GM12878 (cell line): Measurements from ENCODE around the gene NSMCE1. TPM values are rescaled to one million over a fixed set of nuclear protein-coding genes. Genes with fewer than 3 reads are reported as not detected.
A peak's percentile ranks its signal among the peaks of the same experiment; 100 is the strongest.

Experiments used
- ATAC-seq: fragments of 200-7000 bp; cut with Tn5 transposase; 3 replicates; pipeline ENCODE4 v1.9.1; 2020; ENCODE audit warnings: mild to moderate bottlenecking, moderate library complexity
- BruUV-seq: library from RNA; stranded (reverse); fragments of 400-500 nt; replicated peaks from 2 replicates; lab custom pipeline; 2021; lab: Mats Ljungman, UMichigan
- CTCF ChIA-PET: fragments of 300-600 bp; sonication (Branson Sonifier 250); formaldehyde crosslinking; extraction: SDS; loops from one replicate; lab custom pipeline; 2021; ENCODE audit warnings: inconsistent platforms; lab: Yijun Ruan, JAX
- POLR2A ChIA-PET: fragments of 350-600 bp; formaldehyde crosslinking; extraction: SDS; loops from one replicate; lab custom pipeline; 2021; ENCODE audit warnings: inconsistent platforms; lab: Charles Lee
- RAD21 ChIA-PET: fragments of 300-600 bp; sonication (Branson Sonifier 250); formaldehyde crosslinking; loops from one replicate; lab custom pipeline; 2023; ENCODE audit warnings: antibody characterized with exemption; ENCODE audit not compliant: unreplicated experiment; lab: Charles Lee
- SMC1A ChIA-PET: fragments of 300-600 bp; sonication (Branson Sonifier 250); formaldehyde crosslinking; loops from one replicate; lab custom pipeline; 2023; ENCODE audit not compliant: unreplicated experiment, uncharacterized antibody; lab: Charles Lee
- DNase-seq: peaks from one replicate; pipeline ENCODE4 v3.0.0-alpha.2; 2011; ENCODE audit warnings: low read depth, low spot score
- FAIRE-seq: peaks from 3 replicates; lab custom pipeline; 2011; peaks lifted over from hg19 to GRCh38; lab: Jason Lieb, UNC
- H2AFZ ChIP-seq: 2 replicates; pipeline ENCODE4 v1.6.0; 2011; ENCODE audit warnings: low read depth, low read length, control low read depth; ENCODE audit not compliant: control insufficient read depth
- H3K27ac ChIP-seq: 2 replicates; pipeline ENCODE4 v1.5.1; 2011; ENCODE audit warnings: control low read depth; ENCODE audit not compliant: control insufficient read depth, insufficient read depth
- H3K27me3 ChIP-seq, 2 experiments: replicated peaks in 1 of 2; 2 replicates each; pipeline versions ENCODE4 v1.6.0 to v1.6.1; 2011; ENCODE audit warnings: low read length in 1 of 2; ENCODE audit not compliant: control insufficient read depth in 2 of 2, insufficient read depth in 2 of 2
- H3K36me3 ChIP-seq, 2 experiments: 2 replicates each; pipeline ENCODE4 v1.5.1; 2011; ENCODE audit warnings: low read length in 1 of 2; ENCODE audit not compliant: control insufficient read depth in 2 of 2, insufficient read depth in 2 of 2
- H3K4me1 ChIP-seq: 2 replicates; pipeline ENCODE4 v1.6.1; 2011; ENCODE audit warnings: mild to moderate bottlenecking, low read length, moderate library complexity, mixed read lengths; ENCODE audit not compliant: control insufficient read depth, insufficient read depth
- H3K4me2 ChIP-seq: 2 replicates; pipeline ENCODE4 v1.6.0; 2011; ENCODE audit warnings: control low read depth; ENCODE audit not compliant: control insufficient read depth, insufficient read depth
- H3K4me3 ChIP-seq: fragments of 200-600 bp; sonication (generic); 2 replicates; pipeline ENCODE4 v1.5.1; 2016
- H3K79me2 ChIP-seq: 2 replicates; pipeline ENCODE4 v1.6.0; 2011; ENCODE audit warnings: low read length; ENCODE audit not compliant: control insufficient read depth, insufficient read depth
- H3K9ac ChIP-seq: 2 replicates; pipeline ENCODE4 v1.8.0; 2011; ENCODE audit warnings: low read length, control low read depth, mixed read lengths; ENCODE audit not compliant: control insufficient read depth, insufficient read depth
- H3K9me3 ChIP-seq: replicated peaks from 3 replicates; pipeline ENCODE4 v1.5.1; 2011; ENCODE audit warnings: mild to moderate bottlenecking, low read length; ENCODE audit not compliant: control insufficient read depth, insufficient read depth
- H4K20me1 ChIP-seq: 2 replicates; pipeline ENCODE4 v1.6.0; 2011; ENCODE audit not compliant: control insufficient read depth, insufficient read depth
- CUX1 ChIP-seq: IDR thresholded peaks from 2 replicates; pipeline ENCODE4 v1.6.1; 2012; ENCODE audit warnings: improper control_type of control experiment, low read depth, low read length; ENCODE audit not compliant: insufficient replicate concordance
- DPF2 ChIP-seq: fragments of 450-650 bp; IDR thresholded peaks from 2 replicates; pipeline ENCODE4 v1.6.1; 2017; ENCODE audit warnings: mild to moderate bottlenecking
- HDAC2 ChIP-seq: fragments of 200-600 bp; sonication (generic); IDR thresholded peaks from 2 replicates; pipeline ENCODE4 v1.6.1; 2017
- NKRF ChIP-seq: fragments of 450-650 bp; conservative IDR thresholded peaks from 2 replicates; pipeline ENCODE4 v1.6.1; 2017; ENCODE audit warnings: mild to moderate bottlenecking, moderate library complexity
- NR2F1 ChIP-seq: fragments of 450-650 bp; conservative IDR thresholded peaks from 2 replicates; pipeline ENCODE4 v1.6.1; 2017; ENCODE audit warnings: mild to moderate bottlenecking
- RBBP5 ChIP-seq: fragments of 200-600 bp; sonication (generic); conservative IDR thresholded peaks from 2 replicates; pipeline ENCODE4 v1.6.1; 2016
- SIN3A ChIP-seq: IDR thresholded peaks from 2 replicates; pipeline ENCODE4 v1.6.1; 2012; ENCODE audit warnings: low read depth, low read length, improper control_type of control experiment
- SKIL ChIP-seq: fragments of 450-650 bp; IDR thresholded peaks from 2 replicates; pipeline ENCODE4 v1.6.1; 2017; ENCODE audit warnings: mild to moderate bottlenecking, low read depth, inconsistent platforms; ENCODE audit not compliant: poor library complexity, severe bottlenecking
- SPI1 ChIP-seq: IDR thresholded peaks from 2 replicates; pipeline ENCODE4 v1.6.1; 2011; ENCODE audit warnings: low read depth, mild to moderate bottlenecking, low read length, moderate library complexity, borderline replicate concordance; ENCODE audit not compliant: insufficient read depth
- WGBS: methylation state at CpG from one replicate; pipeline ENCODE4 v1.1.6; 2016; ENCODE audit warnings: low lambda C conversion rate; ENCODE audit not compliant: insufficient replicate concordance, insufficient coverage; ENCODE audit errors: missing lambda C conversion rate; 5-methylcytosine and 5-hydroxymethylcytosine counted together
- in situ Hi-C: fragments of 300-500 bp; cut with MboI; formaldehyde crosslinking; loops from 9 replicates; pipeline ENCODE4 v1.14.3; 2018; ENCODE audit warnings: mixed read lengths
- intact Hi-C: fragments of 100-400 bp; cut with micrococcal nuclease; formaldehyde crosslinking; loops from one replicate; pipeline ENCODE4 v1.14.2; 2022; ENCODE audit not compliant: unreplicated experiment
- polyA plus RNA-seq, 11 experiments: library from polyadenylated mRNA; depleted of rRNA in 4 of 11; unstranded in 6 of 11; stranded (reverse) in 5 of 11; fragments of >200 nt; fragmentation: Nextera tagmentation in 4 of 11; fragmentation: Illumina TruSeq in 1 of 11; extraction: Ambion mirVana in 4 of 11; extraction: Trizol in 1 of 11; gene quantifications; 1 replicate in 1 of 11; 2 replicates in 10 of 11; pipeline versions ENCODE4 v1.2.1 to v1.2.3, GENCODE V29; 2011 to 2016; ENCODE audit warnings: inconsistent platforms in 2 of 11, missing spikeins in 2 of 11, low read depth in 1 of 11
- total RNA-seq, 4 experiments: library from RNA; depleted of rRNA in 3 of 4; stranded (reverse); fragments of >200 nt in 3 of 4; fragmentation: Illumina TruSeq in 1 of 4; extraction: Trizol in 1 of 4; gene quantifications; 2 replicates each; pipeline versions ENCODE4 v1.2.1 to v1.2.3, GENCODE V29; 2013 to 2021
- TF ChIP-seq, protein P1 (sequence below): fragments of 450-650 bp; IDR thresholded peaks from 2 replicates; pipeline ENCODE4 v1.6.1; 2018; ENCODE audit warnings: mild to moderate bottlenecking, low read depth, moderate library complexity; ENCODE audit not compliant: partially characterized antibody

Gene NSMCE1
- total and polyA plus RNA-seq, 10 of the 15 experiments (the other 5 are each of a cell fraction or from before 2014, with no cell fraction given), result 54.0 to 214 (median 71.4) TPM

DNA sequence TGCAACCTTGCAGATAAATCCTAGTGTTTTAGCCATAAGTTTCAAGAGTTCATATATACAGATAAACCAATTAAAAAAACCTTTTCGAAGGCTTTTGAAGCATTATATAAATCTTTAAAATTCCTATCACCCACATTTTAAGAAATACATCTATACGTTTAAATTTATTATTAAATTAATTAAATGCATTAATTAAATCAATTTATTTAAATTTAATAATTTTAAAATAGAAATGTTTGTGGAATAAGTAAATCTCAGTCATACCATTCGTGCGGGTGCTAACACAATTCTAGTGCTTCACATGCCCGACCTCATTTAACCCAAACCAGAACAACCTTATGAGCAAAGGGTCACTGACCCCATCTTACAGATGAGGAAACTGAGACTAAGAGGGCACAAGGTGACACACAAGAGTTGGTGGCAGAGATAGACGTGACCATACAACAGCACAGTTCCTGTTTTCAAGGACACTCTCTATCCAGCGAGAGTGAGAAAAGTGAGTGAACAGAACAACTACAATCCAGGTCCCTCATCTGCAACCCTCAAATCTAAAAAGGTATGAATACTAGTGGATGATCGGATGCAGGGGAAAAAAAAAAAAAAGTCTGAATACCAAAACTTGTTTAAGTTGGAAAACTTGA is 1.4 kb downstream of the NSMCE1 start:
- ChIA-PET CTCF (interaction anchor here (1.3 to 1.9 kb wide), 2 partner anchors 10 to 24 kb away, joined by 4 to 6 read pairs; no protein-coding TSS in a partner anchor), POLR2A (interaction anchor here (1.6 kb wide), 1 partner anchor 137 kb away, joined by 4 read pairs; no protein-coding TSS in a partner anchor), SMC1A (interaction anchor here (12.4 kb wide), 1 partner anchor 28 kb away, joined by 178 read pairs; no protein-coding TSS in a partner anchor), RAD21 (no interaction called here)
- H3K79me2 ChIP-seq, result peaks cover 7% of the 10 kb centered on the region
- intact Hi-C loops (loop anchor here (5.0 kb wide), 1 partner anchor 50 kb away; no protein-coding TSS in a partner anchor), in situ Hi-C loops (no loop called here)
- H3K4me2 ChIP-seq, result peak overlapping the region; percentile 74
- no peak overlapping the region for H3K9ac ChIP-seq
- 34% methylated on average over 8 of the region's 8 CpGs for WGBS
- peak overlapping the region; percentile 81; the same call in 1 of the 2 replicates for H3K4me3 ChIP-seq
- no peaks in the 10 kb centered on the region for H3K9me3 ChIP-seq
- no peaks in the 10 kb centered on the region for H4K20me1 ChIP-seq
- peak; percentile 61 for DNase-seq
- FAIRE-seq, result no peak
- no peaks in the 10 kb centered on the region for H3K27me3 ChIP-seq
- BruUV-seq, result no TSS peak
- peaks cover 0 to 3% of the 10 kb centered on the region in 2 experiments; a peak in 1 of 4 replicates for H3K36me3 ChIP-seq
- no peaks in the 10 kb centered on the region; the same call in 1 of the 2 replicates for H3K4me1 ChIP-seq
- H2AFZ ChIP-seq, result no peak overlapping the region
- peak; percentile 77 for ATAC-seq
- H3K27ac ChIP-seq, result no peak overlapping the region
- TF ChIP-seq SKIL (peak; percentile 27), RBBP5 (no peak), HDAC2 (no peak), NR2F1 (peak; percentile 97), DPF2 (no peak), CUX1 (no peak), SIN3A (no peak), NKRF (no peak), SPI1 (peak; percentile 88)
- TF ChIP-seq, protein P1, sequence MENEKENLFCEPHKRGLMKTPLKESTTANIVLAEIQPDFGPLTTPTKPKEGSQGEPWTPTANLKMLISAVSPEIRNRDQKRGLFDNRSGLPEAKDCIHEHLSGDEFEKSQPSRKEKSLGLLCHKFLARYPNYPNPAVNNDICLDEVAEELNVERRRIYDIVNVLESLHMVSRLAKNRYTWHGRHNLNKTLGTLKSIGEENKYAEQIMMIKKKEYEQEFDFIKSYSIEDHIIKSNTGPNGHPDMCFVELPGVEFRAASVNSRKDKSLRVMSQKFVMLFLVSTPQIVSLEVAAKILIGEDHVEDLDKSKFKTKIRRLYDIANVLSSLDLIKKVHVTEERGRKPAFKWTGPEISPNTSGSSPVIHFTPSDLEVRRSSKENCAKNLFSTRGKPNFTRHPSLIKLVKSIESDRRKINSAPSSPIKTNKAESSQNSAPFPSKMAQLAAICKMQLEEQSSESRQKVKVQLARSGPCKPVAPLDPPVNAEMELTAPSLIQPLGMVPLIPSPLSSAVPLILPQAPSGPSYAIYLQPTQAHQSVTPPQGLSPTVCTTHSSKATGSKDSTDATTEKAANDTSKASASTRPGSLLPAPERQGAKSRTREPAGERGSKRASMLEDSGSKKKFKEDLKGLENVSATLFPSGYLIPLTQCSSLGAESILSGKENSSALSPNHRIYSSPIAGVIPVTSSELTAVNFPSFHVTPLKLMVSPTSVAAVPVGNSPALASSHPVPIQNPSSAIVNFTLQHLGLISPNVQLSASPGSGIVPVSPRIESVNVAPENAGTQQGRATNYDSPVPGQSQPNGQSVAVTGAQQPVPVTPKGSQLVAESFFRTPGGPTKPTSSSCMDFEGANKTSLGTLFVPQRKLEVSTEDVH, result no peak
